ENCODE results near the gene TARBP1. TPM values are rescaled to one million over a fixed set of nuclear protein-coding genes. Genes with fewer than 3 reads are reported as not detected.
"Not testable (repeated sequence)": the region's sequence is repeated elsewhere in the genome, so short reads cannot be mapped to it uniquely, and the experiment has no call there.

The TARBP1 gene, protein sequence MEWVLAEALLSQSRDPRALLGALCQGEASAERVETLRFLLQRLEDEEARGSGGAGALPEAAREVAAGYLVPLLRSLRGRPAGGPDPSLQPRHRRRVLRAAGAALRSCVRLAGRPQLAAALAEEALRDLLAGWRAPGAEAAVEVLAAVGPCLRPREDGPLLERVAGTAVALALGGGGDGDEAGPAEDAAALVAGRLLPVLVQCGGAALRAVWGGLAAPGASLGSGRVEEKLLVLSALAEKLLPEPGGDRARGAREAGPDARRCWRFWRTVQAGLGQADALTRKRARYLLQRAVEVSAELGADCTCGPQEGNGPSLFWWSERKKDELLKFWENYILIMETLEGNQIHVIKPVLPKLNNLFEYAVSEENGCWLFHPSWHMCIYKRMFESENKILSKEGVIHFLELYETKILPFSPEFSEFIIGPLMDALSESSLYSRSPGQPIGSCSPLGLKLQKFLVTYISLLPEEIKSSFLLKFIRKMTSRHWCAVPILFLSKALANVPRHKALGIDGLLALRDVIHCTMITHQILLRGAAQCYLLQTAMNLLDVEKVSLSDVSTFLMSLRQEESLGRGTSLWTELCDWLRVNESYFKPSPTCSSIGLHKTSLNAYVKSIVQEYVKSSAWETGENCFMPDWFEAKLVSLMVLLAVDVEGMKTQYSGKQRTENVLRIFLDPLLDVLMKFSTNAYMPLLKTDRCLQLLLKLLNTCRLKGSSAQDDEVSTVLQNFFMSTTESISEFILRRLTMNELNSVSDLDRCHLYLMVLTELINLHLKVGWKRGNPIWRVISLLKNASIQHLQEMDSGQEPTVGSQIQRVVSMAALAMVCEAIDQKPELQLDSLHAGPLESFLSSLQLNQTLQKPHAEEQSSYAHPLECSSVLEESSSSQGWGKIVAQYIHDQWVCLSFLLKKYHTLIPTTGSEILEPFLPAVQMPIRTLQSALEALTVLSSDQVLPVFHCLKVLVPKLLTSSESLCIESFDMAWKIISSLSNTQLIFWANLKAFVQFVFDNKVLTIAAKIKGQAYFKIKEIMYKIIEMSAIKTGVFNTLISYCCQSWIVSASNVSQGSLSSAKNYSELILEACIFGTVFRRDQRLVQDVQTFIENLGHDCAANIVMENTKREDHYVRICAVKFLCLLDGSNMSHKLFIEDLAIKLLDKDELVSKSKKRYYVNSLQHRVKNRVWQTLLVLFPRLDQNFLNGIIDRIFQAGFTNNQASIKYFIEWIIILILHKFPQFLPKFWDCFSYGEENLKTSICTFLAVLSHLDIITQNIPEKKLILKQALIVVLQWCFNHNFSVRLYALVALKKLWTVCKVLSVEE (N-terminal part only)
- polyA plus RNA-seq (ENCODE audit: insufficient read depth in 1 of 5, insufficient read length in 5 of 5, low replicate concordance in 1 of 5) = 100 to 1,000 TPM in 2 of 5 donors, 10 to 100 TPM in 3; 78.3 to 121 (median 85.4) TPM
- long read RNA-seq, donor 1, transcript TARBP1-202 (8 exons, 1,650 nt) = major isoform, 8 of 29 reads
- long read RNA-seq, donor 1, partial matches to known transcripts = 20 of 29 reads
- long read RNA-seq, donor 1, other reads (novel, unspliced or antisense) = 0 of 29 reads
- long read RNA-seq, donor 2, partial matches to known transcripts = 5 of 5 reads
- long read RNA-seq, donor 2, other reads (novel, unspliced or antisense) = 0 of 5 reads
- long read RNA-seq, donor 3, transcript TARBP1-202 (8 exons, 1,650 nt) = major isoform, 7 of 47 reads
- long read RNA-seq, donor 3, transcript TARBP1-205 (2 exons, 457 nt) = minor isoform, 5 of 47 reads
- long read RNA-seq, donor 3, partial matches to known transcripts = 35 of 47 reads
- long read RNA-seq, donor 3, other reads (novel, unspliced or antisense) = 0 of 47 reads
- long read RNA-seq, donor 4, partial matches to known transcripts = 8 of 14 reads
- long read RNA-seq, donor 4, other reads (novel, unspliced or antisense) = 0 of 14 reads
- long read RNA-seq, donor 5, partial matches to known transcripts = 28 of 33 reads
- long read RNA-seq, donor 5, other reads (novel, unspliced or antisense) = 0 of 33 reads
- long read RNA-seq, donor 6, transcript TARBP1-202 (8 exons, 1,650 nt) = major isoform, 6 of 27 reads
- long read RNA-seq, donor 6, partial matches to known transcripts = 21 of 27 reads
- long read RNA-seq, donor 6, other reads (novel, unspliced or antisense) = 0 of 27 reads
- long read RNA-seq, donor 7, transcript TARBP1-202 (8 exons, 1,650 nt) = major isoform, 5 of 15 reads
- long read RNA-seq, donor 7, partial matches to known transcripts = 9 of 15 reads
- long read RNA-seq, donor 7, other reads (novel, unspliced or antisense) = 0 of 15 reads
- long read RNA-seq, donor 8, partial matches to known transcripts = 0 of 5 reads
- long read RNA-seq, donor 8, other reads (novel, unspliced or antisense) = 0 of 5 reads

DNA sequence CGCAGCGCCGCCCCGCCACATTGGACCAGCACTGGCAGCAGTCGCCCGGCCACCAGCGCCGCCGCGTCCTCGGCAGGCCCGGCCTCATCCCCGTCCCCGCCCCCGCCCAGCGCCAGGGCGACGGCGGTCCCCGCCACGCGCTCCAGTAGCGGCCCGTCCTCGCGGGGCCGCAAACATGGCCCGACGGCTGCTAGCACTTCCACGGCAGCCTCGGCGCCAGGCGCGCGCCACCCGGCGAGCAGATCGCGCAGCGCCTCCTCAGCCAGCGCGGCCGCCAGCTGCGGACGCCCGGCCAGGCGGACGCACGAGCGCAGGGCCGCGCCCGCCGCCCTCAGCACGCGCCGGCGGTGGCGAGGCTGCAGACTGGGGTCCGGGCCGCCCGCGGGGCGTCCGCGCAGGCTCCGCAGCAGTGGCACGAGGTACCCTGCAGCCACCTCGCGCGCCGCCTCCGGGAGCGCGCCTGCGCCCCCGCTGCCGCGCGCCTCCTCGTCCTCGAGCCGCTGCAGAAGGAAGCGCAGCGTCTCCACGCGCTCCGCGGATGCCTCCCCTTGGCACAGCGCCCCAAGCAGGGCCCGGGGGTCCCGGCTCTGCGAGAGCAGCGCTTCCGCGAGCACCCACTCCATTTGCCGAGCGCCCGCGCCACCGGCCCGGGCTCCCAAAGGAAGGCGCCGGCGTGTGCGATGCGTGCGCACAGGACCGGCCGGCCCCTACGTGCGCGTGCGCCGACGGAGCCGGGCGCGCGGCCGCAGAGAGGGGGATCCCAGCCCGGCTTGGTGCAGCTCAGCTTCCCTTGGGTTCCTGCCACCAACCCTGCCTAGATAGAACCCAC lies at the start of gene TARBP1:
Gene TARBP1, minus strand, starts transcription at position 699 of the 829 bp plus-strand sequence. Its CDS starts 76 bp downstream, at position 623.
- DNase-seq = peak; percentile 78 to 81

DNA sequence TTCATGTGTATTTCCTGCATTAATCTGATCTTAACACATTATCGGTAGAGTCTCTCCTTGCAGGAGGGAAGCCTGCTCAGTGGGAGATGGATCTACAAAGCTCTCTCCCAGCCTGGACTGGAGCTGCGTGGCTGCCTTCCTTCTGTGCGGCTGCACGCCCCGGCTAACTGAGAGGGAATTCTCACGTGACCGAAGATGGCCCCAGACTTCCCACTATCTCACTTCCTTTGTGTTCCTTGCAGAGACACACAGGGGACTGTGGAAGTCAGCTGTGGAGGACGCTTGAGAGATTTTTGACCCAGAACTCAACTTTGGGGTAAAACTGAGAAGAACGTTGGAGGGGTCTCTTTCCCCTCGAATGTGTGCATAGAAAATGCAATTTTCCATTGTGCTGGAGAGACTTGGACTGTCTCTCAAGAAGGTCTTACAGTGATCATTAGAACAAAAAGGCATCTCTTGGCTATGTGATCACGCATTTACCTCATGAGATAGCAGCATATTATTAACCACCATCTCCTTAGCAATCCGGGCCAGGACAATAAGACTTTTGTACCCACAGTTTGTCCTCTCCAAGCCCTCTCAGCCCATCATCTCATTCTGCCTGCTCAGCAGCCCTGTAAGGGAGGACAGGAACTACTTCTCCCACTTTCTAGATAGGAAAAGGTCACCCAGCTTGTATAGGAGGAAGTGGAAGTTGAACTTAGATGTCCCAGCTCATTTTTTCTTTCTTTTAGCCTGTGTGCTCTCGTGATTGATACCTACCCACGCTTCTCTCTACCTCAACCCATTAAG lies 49.3 kb upstream of the TARBP1 start:
- no peak for DNase-seq

DNA sequence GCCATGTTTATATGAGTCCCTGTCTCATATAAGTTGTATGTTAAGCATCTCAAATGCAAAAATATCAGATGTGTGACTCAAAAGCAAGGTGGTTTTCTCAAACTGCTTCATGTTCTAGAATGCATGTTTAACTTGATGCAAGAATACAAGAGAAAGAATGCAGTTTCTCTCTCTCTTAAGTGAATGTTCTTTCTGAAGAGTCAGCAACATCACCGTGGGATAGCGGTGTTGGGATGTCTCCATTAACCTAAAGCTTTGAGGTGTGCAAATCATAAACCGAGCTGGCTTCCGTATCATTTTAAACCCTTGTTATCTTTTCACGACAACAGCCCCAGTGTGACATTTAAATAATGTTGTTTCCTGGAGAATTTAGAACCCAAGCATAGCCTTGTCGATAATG lies 48.4 kb upstream of the TARBP1 start:
- DNase-seq = no peak

DNA sequence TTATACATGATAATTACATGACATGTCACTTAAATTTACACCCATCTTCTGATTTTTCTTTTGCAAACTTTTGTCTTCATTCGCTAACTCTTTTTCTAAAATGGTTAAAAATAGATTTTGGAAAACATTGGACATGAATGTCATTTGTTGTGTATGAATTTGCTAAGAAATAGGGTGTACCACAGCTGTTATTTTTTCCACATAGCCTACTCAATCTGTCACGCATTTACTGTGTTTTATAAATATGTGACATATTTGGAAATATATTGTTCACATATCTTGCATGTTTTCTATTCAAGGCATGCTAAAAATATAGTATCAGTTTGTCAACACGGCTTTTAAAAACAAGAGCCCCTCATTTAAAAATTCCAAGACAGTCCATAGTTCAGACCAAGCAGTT lies 47.9 kb upstream of the TARBP1 start:
- peak in 1 of 2 donors; percentile 76 for DNase-seq

DNA sequence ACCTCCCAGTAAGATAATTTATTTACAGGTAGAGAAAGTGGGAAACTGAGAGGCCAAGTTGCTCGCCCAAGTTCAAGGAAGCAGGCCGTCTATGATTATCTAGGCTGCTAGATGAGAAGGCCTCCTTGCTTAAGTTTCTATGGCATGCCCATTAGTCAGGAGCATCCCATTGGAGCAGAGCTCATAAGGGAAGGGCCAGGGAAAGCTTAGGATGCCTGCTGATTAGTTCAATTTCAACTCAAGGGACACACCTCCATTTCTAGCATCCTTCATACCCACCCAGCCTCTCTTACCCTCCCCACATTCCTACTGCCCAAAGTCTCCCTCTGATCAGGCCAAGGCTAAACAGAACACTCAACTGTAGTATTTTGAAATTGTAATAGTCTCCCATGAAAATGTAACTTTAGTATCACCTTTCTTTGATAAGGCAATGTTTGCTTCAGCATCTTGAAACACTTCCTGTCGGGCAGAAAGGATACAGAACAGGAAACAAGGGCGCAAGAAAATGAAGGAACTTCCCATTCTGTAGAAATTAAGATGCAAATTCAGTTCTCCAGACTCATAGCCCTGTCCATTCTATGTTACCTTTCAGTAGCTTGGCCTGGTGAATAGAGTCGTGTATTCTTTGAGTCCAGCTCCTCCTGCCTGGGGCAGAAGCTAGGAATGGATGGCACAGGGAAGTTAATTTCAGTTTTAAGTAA lies 46.3 kb upstream of the TARBP1 start:
- DNase-seq = no peak

DNA sequence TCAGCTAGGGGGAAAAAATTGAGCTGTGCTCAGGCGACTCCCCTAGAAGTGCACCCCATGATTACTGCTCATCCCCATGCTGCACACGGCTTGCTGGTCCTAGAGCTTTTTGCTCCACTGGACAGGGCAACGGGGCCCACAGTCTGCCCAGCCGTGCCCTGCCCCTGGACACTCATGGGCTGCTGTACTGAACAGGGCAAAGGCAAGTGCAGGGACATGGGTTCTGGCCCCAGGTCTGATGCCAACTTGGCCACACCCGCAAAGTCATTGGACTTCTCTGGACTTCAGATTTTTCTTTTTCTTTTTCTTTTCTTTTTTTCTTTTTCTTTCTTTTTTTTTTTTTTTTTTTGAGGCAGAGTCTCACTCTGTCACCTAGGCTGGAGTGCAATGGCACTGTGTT lies 42.9 kb upstream of the TARBP1 start:
- DNase-seq = no peak

DNA sequence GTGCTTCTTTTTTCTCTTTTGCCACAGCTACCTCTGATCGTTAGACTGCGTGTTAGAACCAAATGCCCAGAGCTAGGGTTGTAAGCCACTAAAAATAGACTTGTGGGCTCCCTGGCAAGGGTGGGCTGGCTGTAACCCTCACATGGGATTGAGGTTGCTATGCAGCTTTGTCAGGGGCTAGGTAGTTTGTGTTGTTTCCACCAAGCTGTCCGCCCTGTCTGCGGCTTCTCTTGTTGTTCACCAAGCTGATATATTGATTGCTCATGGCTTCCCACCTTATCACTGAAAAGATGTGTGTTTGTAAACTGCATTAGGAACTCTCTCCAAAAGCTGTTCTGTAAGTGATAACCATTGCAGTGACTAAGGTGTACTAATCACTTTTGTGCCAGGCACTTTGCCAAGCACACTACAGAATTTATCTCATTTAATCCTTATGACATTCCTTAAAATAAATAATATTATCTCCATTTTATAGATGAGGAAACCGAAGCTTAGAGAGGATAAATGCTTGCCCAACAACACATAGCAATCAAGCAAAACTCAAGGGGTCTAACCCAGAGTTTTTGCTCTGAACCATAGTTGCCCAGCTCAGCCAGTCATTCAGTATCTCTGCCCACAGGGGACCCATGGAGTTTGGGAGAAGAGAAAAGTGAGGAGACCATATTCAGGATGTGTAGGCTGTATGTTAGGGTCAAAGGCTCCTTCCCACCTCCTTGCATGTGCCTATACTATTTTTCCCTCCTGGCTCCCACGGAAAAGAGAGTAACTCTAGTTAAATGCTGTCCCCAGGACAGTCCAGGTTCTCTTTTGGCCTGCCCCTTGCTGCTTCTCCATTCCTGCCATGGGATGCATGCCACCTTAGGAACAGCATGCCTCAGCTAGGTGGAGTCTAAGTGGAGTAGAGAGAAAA lies 42.2 kb upstream of the TARBP1 start:
- no peak for DNase-seq

DNA sequence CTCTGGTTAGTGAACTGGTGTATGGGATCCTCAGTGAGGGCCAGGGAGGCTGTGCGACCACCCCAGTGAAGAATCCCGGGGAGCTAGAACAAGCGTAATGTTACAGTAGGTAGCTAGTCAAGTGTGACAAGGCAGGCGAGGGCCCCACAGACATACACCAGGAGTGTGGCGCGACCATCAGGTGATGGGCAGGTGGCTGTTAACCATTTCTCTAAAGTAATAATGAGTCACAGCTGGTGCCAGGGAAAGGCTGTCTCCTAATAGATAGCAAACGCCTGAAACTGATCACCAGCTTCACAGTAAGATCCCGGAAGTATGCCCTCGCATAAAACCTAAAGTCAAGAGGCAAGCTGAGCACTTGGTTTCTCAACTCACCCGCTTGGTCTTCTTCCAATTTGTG lies 40.5 kb upstream of the TARBP1 start:
- DNase-seq = no peak

DNA sequence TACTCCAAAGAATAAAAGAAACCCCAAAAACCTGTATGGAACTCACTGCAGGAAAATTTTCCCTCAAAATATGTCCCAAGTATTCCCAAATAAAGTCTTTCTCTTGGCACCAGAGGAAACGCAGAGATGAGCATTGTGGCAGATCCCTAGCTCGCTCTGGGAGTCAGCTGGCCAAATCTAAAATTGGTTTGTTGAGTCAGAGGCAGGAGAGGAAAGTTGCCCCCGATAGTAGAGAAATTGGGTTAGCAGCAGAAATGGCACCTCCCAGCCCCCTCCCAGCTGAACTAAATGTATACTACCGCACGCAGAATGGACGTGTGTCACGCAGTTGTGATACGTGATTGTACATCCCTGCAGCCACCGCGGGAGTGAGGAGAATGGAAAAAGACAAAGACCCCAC lies 39.9 kb upstream of the TARBP1 start:
- DNase-seq = no peak

DNA sequence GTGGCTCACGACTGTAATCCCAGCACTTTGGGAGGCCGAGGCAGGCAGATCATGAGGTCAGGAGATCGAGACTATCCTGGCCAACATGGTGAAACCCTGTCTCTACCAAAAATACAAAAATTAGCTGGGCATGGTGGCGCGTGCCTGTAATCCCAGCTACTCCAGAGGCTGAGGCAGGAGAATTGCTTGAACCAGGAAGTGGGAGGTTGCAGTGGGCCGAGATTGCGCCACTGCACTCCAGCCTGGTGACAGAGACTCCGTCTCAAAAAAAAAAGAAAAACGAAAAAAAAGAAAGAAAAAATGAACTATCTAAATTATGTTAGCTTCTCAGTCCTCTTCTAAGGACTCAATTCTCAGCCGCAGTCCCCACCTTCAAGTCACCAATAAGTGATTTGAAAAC lies 39.1 kb upstream of the TARBP1 start:
- DNase-seq = not testable (repeated sequence)

DNA sequence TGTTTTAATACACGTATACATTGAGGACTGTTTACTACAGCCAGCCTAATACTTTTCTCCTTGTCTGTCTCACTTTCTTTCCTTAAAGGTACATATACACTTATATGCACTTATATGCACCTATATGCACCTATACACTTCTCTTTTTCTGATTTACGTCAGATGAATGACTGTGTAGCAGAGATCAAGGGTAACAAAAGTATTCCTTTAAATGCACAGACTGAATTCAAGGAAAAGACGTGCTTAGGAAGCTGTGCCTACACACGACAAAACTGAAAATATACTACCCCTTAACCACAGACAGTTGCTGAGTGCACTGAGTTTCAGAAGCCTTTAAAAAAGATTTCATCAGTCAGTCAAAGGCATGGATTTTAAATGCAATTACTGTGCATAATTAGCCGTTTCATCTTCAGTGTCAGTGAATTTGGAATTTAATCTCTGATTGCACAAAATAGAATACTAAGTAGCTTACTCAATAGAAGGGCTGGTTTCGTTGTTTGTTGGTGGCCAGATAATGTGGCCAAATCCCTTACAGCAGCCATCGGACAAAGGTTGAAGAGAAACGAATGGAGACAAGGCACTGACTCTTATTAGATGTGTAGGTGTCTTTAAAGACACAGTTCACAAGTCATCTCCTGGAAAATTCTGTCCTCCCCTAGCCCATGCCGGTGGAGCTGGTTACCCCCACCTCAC lies 38.3 kb upstream of the TARBP1 start:
- DNase-seq = no peak

DNA sequence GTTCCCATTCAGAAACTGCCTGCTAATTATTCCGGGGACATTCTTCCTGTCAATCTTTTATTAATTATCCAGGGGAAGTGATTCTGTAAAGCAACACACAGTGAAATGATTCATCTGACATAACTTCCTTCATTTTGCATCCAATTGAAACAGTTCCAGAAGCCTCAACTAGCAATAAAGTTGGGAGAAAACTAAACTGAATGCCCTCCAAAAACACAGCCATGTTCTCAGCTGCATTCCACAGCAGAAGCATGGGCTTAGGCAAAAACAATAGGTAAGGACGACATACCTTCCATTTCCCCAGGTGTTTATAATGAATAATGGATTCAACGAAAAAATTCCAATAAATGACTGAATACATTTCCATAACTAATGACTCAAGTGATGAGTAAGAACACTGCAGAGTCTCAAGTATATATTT lies 36.9 kb upstream of the TARBP1 start:
- no peak for DNase-seq

DNA sequence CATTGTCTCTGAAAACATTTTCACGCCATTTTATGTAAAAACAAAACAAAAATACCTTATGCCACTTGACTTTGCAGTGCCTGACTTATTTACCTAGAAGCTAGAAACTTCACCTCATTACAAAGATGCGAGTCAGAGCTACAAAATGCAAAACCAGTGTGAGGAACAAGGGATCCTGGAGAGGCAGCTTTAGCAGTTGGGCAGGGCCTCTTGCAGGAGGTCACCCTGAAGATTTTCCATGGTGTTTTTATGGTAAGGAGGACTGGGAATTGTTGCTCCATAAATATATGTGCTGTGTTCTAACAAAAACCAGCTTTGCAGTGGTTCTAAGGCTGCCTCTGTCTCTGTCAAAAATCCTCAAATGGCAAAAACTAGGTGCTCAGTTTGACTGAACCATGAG lies 36.4 kb upstream of the TARBP1 start:
- DNase-seq = no peak

DNA sequence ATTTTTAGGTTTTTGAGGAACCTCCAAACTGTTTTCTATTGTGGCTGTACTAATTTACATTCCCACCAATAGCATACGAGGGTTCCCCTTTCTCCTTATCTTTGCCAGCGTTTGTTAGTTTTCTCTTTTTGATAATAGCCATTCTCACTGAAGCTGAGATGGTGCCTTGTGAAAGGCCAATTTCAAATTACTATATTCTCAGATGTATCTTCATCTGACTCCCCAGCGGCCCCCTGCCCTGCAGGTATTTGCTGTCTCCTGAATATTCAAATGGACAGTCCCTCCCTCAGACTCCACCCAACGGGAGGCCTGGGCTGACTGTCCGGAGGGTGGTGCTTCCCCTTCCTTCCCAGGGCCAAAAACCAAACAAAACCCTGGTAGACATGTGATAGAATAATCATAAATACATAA lies 33.5 kb upstream of the TARBP1 start:
- no peak for DNase-seq
